Keratinocyte (primary cell): ENCODE measurements around the gene CSRNP2. TPM values are rescaled to one million over a fixed set of nuclear protein-coding genes. Genes with fewer than 3 reads are reported as not detected.

Source experiments
- DNase-seq: peaks from one replicate; pipeline ENCODE4 v3.0.0-alpha.2; 2011; ENCODE audit warnings: low read depth, missing footprints, low spot score
- FAIRE-seq: peaks from 2 replicates; lab custom pipeline; 2011; peaks lifted over from hg19 to GRCh38; lab: Jason Lieb, UNC
- H2AFZ ChIP-seq: 2 replicates; pipeline ENCODE4 v1.6.0; 2012; ENCODE audit warnings: low read length, control low read depth, inconsistent platforms; ENCODE audit not compliant: control insufficient read depth
- H3K27ac ChIP-seq: 2 replicates; pipeline ENCODE4 v1.5.1; 2011; ENCODE audit warnings: low read length; ENCODE audit not compliant: control insufficient read depth, insufficient read depth
- H3K27me3 ChIP-seq: 3 replicates; pipeline ENCODE4 v1.6.0; 2011; ENCODE audit warnings: low read length; ENCODE audit not compliant: control insufficient read depth, insufficient read depth; ENCODE audit errors: extremely low read depth
- H3K36me3 ChIP-seq, 2 experiments: 2 replicates in 1 of 2; 3 replicates in 1 of 2; pipeline ENCODE4 v1.5.1; 2011; ENCODE audit warnings: low read length in 2 of 2, mild to moderate bottlenecking in 1 of 2; ENCODE audit not compliant: control insufficient read depth in 2 of 2, insufficient read depth in 2 of 2; ENCODE audit errors: extremely low read depth in 1 of 2
- H3K4me1 ChIP-seq: 3 replicates; pipeline ENCODE4 v1.5.1; 2011; ENCODE audit warnings: low read length; ENCODE audit not compliant: control insufficient read depth, insufficient read depth; ENCODE audit errors: extremely low read depth
- H3K4me2 ChIP-seq: 3 replicates; pipeline ENCODE4 v1.6.0; 2011; ENCODE audit warnings: low read depth, low read length; ENCODE audit not compliant: control insufficient read depth, insufficient read depth; ENCODE audit errors: extremely low read depth
- H3K4me3 ChIP-seq, 3 experiments: fragments of 200-600 bp in 1 of 3; sonication (generic) in 1 of 3; 2 replicates in 2 of 3; 3 replicates in 1 of 3; pipeline ENCODE4 v1.5.1; 2011 to 2016; ENCODE audit warnings: low read length in 3 of 3, mild to moderate bottlenecking in 3 of 3, control low read depth in 2 of 3, inconsistent platforms in 1 of 3, low read depth in 1 of 3, mixed read lengths in 1 of 3, mixed run types in 1 of 3, moderate library complexity in 1 of 3; ENCODE audit not compliant: control insufficient read depth in 2 of 3, insufficient read depth in 2 of 3; ENCODE audit errors: extremely low read depth in 1 of 3
- H3K79me2 ChIP-seq: 2 replicates; pipeline ENCODE4 v1.6.0; 2012; ENCODE audit warnings: low read length; ENCODE audit not compliant: control insufficient read depth, insufficient read depth
- H3K9ac ChIP-seq: 3 replicates; pipeline ENCODE4 v1.6.0; 2011; ENCODE audit warnings: low read length; ENCODE audit not compliant: control insufficient read depth, insufficient read depth; ENCODE audit errors: extremely low read depth
- H3K9me1 ChIP-seq: 3 replicates; pipeline ENCODE4 v1.6.0; 2011; ENCODE audit warnings: low read length; ENCODE audit not compliant: control insufficient read depth, insufficient read depth; ENCODE audit errors: extremely low read depth
- H3K9me3 ChIP-seq: 2 replicates; pipeline ENCODE4 v1.5.1; 2012; ENCODE audit warnings: low read depth, low read length; ENCODE audit not compliant: control insufficient read depth
- H4K20me1 ChIP-seq: 3 replicates; pipeline ENCODE4 v1.6.0; 2011; ENCODE audit warnings: low read length; ENCODE audit not compliant: control insufficient read depth, insufficient read depth; ENCODE audit errors: extremely low read depth
- EZH2 ChIP-seq: IDR thresholded peaks from one replicate; pipeline ENCODE4 v1.6.1; 2012; ENCODE audit warnings: inconsistent platforms, mild to moderate bottlenecking, low read length, moderate library complexity
- dilution Hi-C: fragments of 300-500 bp; cut with MboI; formaldehyde crosslinking; loops from one replicate; pipeline ENCODE4 v1.7.0; 2020; ENCODE audit warnings: low sequenced_read_pairs; ENCODE audit not compliant: extremely low pct_ligation_motif_present
- polyA plus RNA-seq, 5 experiments: library from polyadenylated mRNA; depleted of rRNA in 3 of 5; stranded (reverse) in 3 of 5; stranded (forward) in 1 of 5; unstranded in 1 of 5; fragments of >200 nt; gene quantifications; 1 replicate in 1 of 5; 2 replicates in 3 of 5; 3 replicates in 1 of 5; pipeline versions ENCODE4 v1.2.1 to v1.2.3, GENCODE V29; 2011 to 2012; ENCODE audit warnings: missing spikeins in 2 of 5, low read depth in 1 of 5, low replicate concordance in 1 of 5
- TF ChIP-seq, protein P1 (sequence below), 3 experiments: IDR thresholded peaks in 1 of 3; conservative IDR thresholded peaks in 1 of 3; optimal IDR thresholded peaks in 1 of 3; 2 replicates in 2 of 3; 3 replicates in 1 of 3; pipeline versions ENCODE3 to v1.5.1; 2011; ENCODE audit warnings: low read length in 3 of 3, mild to moderate bottlenecking in 3 of 3, moderate library complexity in 2 of 3, control low read depth in 1 of 3, inconsistent platforms in 1 of 3; ENCODE audit not compliant: insufficient read depth in 2 of 3; ENCODE audit errors: extremely low read depth in 1 of 3

Gene CSRNP2
- polyA plus RNA-seq, 1 donor (not counting 4 experiments of a cell fraction or from before 2014, with no cell fraction given), result 18.4 TPM

DNA sequence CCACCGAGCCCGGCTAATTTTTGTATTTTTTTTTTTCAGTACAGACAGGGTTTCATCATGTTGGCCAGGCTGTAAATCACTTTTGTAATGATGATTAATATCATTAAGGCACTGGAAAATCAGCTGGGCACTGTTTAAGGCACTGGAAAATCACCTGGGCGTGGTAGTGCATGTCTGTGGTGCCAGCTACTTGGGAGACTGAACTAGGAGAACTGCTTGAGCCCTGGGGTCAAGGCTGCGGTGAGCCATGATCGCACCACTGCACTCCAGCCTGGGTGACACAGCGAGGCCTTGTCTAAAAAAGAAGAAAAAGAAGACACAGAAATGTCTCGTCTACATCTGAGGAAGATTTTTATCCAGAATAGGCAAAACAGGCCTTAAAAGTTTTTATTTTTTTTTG lies 70.0 kb downstream of the CSRNP2 start:
- no peak for TF ChIP-seq EZH2
- TF ChIP-seq, protein P1, sequence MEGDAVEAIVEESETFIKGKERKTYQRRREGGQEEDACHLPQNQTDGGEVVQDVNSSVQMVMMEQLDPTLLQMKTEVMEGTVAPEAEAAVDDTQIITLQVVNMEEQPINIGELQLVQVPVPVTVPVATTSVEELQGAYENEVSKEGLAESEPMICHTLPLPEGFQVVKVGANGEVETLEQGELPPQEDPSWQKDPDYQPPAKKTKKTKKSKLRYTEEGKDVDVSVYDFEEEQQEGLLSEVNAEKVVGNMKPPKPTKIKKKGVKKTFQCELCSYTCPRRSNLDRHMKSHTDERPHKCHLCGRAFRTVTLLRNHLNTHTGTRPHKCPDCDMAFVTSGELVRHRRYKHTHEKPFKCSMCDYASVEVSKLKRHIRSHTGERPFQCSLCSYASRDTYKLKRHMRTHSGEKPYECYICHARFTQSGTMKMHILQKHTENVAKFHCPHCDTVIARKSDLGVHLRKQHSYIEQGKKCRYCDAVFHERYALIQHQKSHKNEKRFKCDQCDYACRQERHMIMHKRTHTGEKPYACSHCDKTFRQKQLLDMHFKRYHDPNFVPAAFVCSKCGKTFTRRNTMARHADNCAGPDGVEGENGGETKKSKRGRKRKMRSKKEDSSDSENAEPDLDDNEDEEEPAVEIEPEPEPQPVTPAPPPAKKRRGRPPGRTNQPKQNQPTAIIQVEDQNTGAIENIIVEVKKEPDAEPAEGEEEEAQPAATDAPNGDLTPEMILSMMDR (optimal IDR thresholded peaks at IDR 0.05 in 1 of 3, IDR thresholded peaks at IDR 0.05 in 1 of 3, conservative IDR thresholded peaks at IDR 0.05 in 1 of 3; ENCODE audit: extremely low read depth in 1 of 3, insufficient read depth in 2 of 3, low read length in 3 of 3), result no peak
- dilution Hi-C loops, result no loop called here
- Histone ChIP-seq H3K4me3 (no peak overlapping the region), H3K27me3 (no peaks in the 10 kb centered on the region), H3K9me3 (no peaks in the 10 kb centered on the region), H2AFZ (no peak overlapping the region), H3K4me1 (peaks cover 15% of the 10 kb centered on the region), H3K9ac (no peak overlapping the region), H3K4me2 (peak overlapping the region; percentile 52), H3K9me1 (no peaks in the 10 kb centered on the region), H3K36me3 (peaks cover 0 to under 1% of the 10 kb centered on the region in 2 experiments), H4K20me1 (no peaks in the 10 kb centered on the region), H3K79me2 (peaks cover 25% of the 10 kb centered on the region), H3K27ac (no peak overlapping the region)
- no peak for DNase-seq
- FAIRE-seq, result no peak

DNA sequence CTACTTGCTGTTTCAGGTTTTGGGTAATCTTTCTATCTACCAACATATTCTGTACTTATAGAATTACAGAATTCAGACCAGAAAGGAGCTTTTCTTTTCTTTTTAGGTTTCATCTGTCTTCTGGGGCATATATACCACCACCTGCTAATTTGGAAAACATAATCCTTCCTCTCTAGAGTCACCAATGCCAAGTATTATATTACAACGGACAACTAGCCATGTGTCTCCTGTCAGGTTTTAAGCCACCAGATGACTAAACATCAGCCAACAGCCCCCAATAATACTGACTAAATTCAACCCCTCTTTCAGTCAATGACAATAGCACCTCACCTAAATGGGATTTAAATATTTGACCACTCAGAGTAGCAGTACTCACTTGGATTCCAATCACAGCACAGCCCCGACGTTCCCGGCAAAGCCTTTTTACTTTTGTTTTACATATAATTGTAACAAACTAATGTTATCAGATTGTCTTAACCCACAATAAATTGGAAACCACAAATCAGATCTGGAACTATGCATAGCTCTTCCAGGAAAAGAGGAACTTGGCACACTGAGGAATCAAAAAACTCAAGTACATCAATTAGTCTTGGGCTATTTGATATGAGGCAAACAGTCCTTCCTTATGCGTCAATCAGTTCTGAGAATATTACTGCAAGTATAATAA lies 70.7 kb downstream of the CSRNP2 start:
- Histone ChIP-seq H3K4me1 (peaks cover 15% of the 10 kb centered on the region), H3K4me3 (peak overlapping the region in 1 of 3 experiments; percentile 7), H4K20me1 (no peaks in the 10 kb centered on the region), H3K27me3 (no peaks in the 10 kb centered on the region), H3K27ac (no peak overlapping the region), H3K9me1 (no peaks in the 10 kb centered on the region), H3K9me3 (no peaks in the 10 kb centered on the region), H3K36me3 (peaks cover 0 to 2% of the 10 kb centered on the region in 2 experiments), H3K9ac (no peak overlapping the region), H3K4me2 (peak overlapping the region; percentile 72), H2AFZ (no peak overlapping the region), H3K79me2 (peaks cover 22% of the 10 kb centered on the region)
- dilution Hi-C loops, result no loop called here
- FAIRE-seq (peak; percentile 9), DNase-seq (no peak)
- TF ChIP-seq, protein P1 (optimal IDR thresholded peaks at IDR 0.05 in 1 of 3, IDR thresholded peaks at IDR 0.05 in 1 of 3, conservative IDR thresholded peaks at IDR 0.05 in 1 of 3; ENCODE audit: extremely low read depth in 1 of 3, insufficient read depth in 2 of 3, low read length in 3 of 3), result no peak
- no peak for TF ChIP-seq EZH2
